IMR-90 (cell line): ENCODE measurements around the gene SLC38A1. TPM values are rescaled to one million over a fixed set of nuclear protein-coding genes. Genes with fewer than 3 reads are reported as not detected.
"Not testable (repeated sequence)": the region's sequence is repeated elsewhere in the genome, so short reads cannot be mapped to it uniquely, and the experiment has no call there.

Source experiments
- ATAC-seq: fragments of 200-7000 bp; cut with Tn5 transposase; 2 replicates; pipeline ENCODE4 v1.9.1; 2020; ENCODE audit warnings: low read depth, mild to moderate bottlenecking, moderate library complexity
- BruUV-seq: library from RNA; stranded (reverse); fragments of 400-500 nt; replicated peaks from 2 replicates; lab custom pipeline; 2021; lab: Mats Ljungman, UMichigan
- CTCF ChIA-PET: fragments of 300-600 bp; formaldehyde crosslinking; extraction: SDS; loops from one replicate; lab custom pipeline; 2021; ENCODE audit warnings: antibody characterized with exemption; lab: Yijun Ruan, JAX
- POLR2A ChIA-PET: fragments of 300-600 bp; sonication (Branson Sonifier 250); formaldehyde crosslinking; loops from one replicate; lab custom pipeline; 2022; ENCODE audit warnings: antibody characterized with exemption; ENCODE audit not compliant: unreplicated experiment; lab: Charles Lee
- DNase-seq: peaks from one replicate; pipeline ENCODE4 v3.0.0; 2013
- H2AFZ ChIP-seq: replicated peaks from 2 replicates; pipeline ENCODE3; 2013; ENCODE audit warnings: low read length, mild to moderate bottlenecking; ENCODE audit not compliant: poor library complexity
- H2AK5ac ChIP-seq: 2 replicates; pipeline ENCODE4 v1.6.1; 2013; ENCODE audit warnings: low read depth, low read length, inconsistent platforms
- H2AK9ac ChIP-seq: replicated peaks from 2 replicates; pipeline ENCODE3; 2013; ENCODE audit warnings: mild to moderate bottlenecking, low read depth, low read length, moderate library complexity; ENCODE audit not compliant: poor library complexity
- H2BK120ac ChIP-seq: 2 replicates; pipeline ENCODE4 v1.6.1; 2013; ENCODE audit warnings: low read depth, low read length, inconsistent platforms
- H2BK15ac ChIP-seq: 3 replicates; pipeline ENCODE4 v1.6.1; 2013; ENCODE audit warnings: low read depth, low read length, inconsistent platforms
- H2BK20ac ChIP-seq: 2 replicates; pipeline ENCODE4 v1.6.1; 2013; ENCODE audit warnings: low read depth, mild to moderate bottlenecking, inconsistent platforms, low read length, moderate library complexity
- H2BK5ac ChIP-seq: 2 replicates; pipeline ENCODE4 v1.6.1; 2013; ENCODE audit warnings: mild to moderate bottlenecking, low read depth, low read length, inconsistent platforms; ENCODE audit not compliant: poor library complexity, severe bottlenecking
- H3K14ac ChIP-seq: replicated peaks from 2 replicates; pipeline ENCODE4 v1.6.1; 2013; ENCODE audit warnings: low read depth, low read length, inconsistent platforms
- H3K18ac ChIP-seq: 2 replicates; pipeline ENCODE4 v1.6.1; 2013; ENCODE audit warnings: low read depth, low read length, control low read depth
- H3K23ac ChIP-seq: 2 replicates; pipeline ENCODE4 v1.6.1; 2013; ENCODE audit warnings: low read depth, low read length, inconsistent platforms
- H3K27ac ChIP-seq: 2 replicates; pipeline ENCODE4 v1.5.1; 2013; ENCODE audit warnings: mild to moderate bottlenecking, control low read depth, low read length; ENCODE audit not compliant: insufficient read depth
- H3K27me3 ChIP-seq: 2 replicates; pipeline ENCODE4 v1.6.1; 2013; ENCODE audit warnings: low read length; ENCODE audit not compliant: control insufficient read depth, insufficient read depth
- H3K36me3 ChIP-seq: 2 replicates; pipeline ENCODE4 v1.6.1; 2013; ENCODE audit warnings: low read length, mixed read lengths; ENCODE audit not compliant: control insufficient read depth, insufficient read depth
- H3K4ac ChIP-seq: 2 replicates; pipeline ENCODE4 v1.6.1; 2013; ENCODE audit warnings: low read depth, low read length, inconsistent platforms
- H3K4me1 ChIP-seq: 2 replicates; pipeline ENCODE4 v1.6.1; 2013; ENCODE audit warnings: low read length, mixed read lengths; ENCODE audit not compliant: control insufficient read depth, insufficient read depth
- H3K4me2 ChIP-seq: 2 replicates; pipeline ENCODE4 v1.6.1; 2013; ENCODE audit warnings: low read depth, mild to moderate bottlenecking, control low read depth, low read length, moderate library complexity
- H3K4me3 ChIP-seq: 2 replicates; pipeline ENCODE4 v1.5.1; 2013; ENCODE audit warnings: low read depth, mild to moderate bottlenecking, control low read depth, low read length, moderate library complexity; ENCODE audit not compliant: insufficient read depth
- H3K56ac ChIP-seq: 2 replicates; pipeline ENCODE4 v1.6.1; 2013; ENCODE audit warnings: low read length, inconsistent platforms; ENCODE audit not compliant: insufficient read depth; ENCODE audit errors: extremely low read depth
- H3K79me1 ChIP-seq, 2 experiments: 2 replicates each; pipeline ENCODE4 v1.6.1; 2013; ENCODE audit warnings: low read length in 2 of 2, inconsistent platforms in 1 of 2, low read depth in 1 of 2
- H3K9ac ChIP-seq: 2 replicates; pipeline ENCODE4 v1.6.1; 2013; ENCODE audit warnings: low read depth, low read length, control low read depth
- H3K9me1 ChIP-seq: 2 replicates; pipeline ENCODE4 v1.6.1; 2013; ENCODE audit warnings: low read length, inconsistent platforms; ENCODE audit not compliant: insufficient read depth
- H3K9me3 ChIP-seq: 2 replicates; pipeline ENCODE4 v1.6.1; 2013; ENCODE audit warnings: low read length; ENCODE audit not compliant: control insufficient read depth, insufficient read depth
- H4K20me1 ChIP-seq: 2 replicates; pipeline ENCODE4 v1.6.1; 2013; ENCODE audit warnings: low read length, inconsistent platforms; ENCODE audit not compliant: insufficient read depth
- H4K5ac ChIP-seq: 2 replicates; pipeline ENCODE4 v1.6.1; 2013; ENCODE audit warnings: mild to moderate bottlenecking, low read depth, low read length, control low read depth
- H4K8ac ChIP-seq, 2 experiments: 2 replicates each; pipeline ENCODE4 v1.6.1; 2013; ENCODE audit warnings: low read depth in 2 of 2, low read length in 2 of 2, control low read depth in 1 of 2, inconsistent platforms in 1 of 2
- H4K91ac ChIP-seq: 2 replicates; pipeline ENCODE4 v1.6.1; 2013; ENCODE audit warnings: low read depth, low read length, inconsistent platforms; ENCODE audit not compliant: insufficient read depth
- WGBS, 2 experiments: methylation state at CpG; one replicate each; pipeline versions ENCODE4 v1.1.5 to v1.1.7; 2013; ENCODE audit warnings: missing lambda C conversion rate in 2 of 2; ENCODE audit not compliant: insufficient read length in 1 of 2; ENCODE audit errors: extremely low coverage in 2 of 2; 5-methylcytosine and 5-hydroxymethylcytosine counted together
- dilution Hi-C: fragments of 300-500 bp; cut with HindIII; formaldehyde crosslinking; loops from one replicate; pipeline ENCODE4 v1.14.3; 2018; ENCODE audit warnings: low sequenced_read_pairs; ENCODE audit not compliant: unreplicated experiment
- in situ Hi-C: fragments of 300-500 bp; cut with MboI; formaldehyde crosslinking; loops from 3 replicates; pipeline ENCODE4 v1.14.3; 2019; ENCODE audit warnings: low sequenced_read_pairs, inconsistent platforms, mixed read lengths
- intact Hi-C: fragments of 100-400 bp; cut with micrococcal nuclease; formaldehyde crosslinking; loops from 2 replicates; pipeline ENCODE4 v1.10.0; 2022
- polyA plus RNA-seq, 3 experiments: library from polyadenylated mRNA; depleted of rRNA; stranded (reverse); fragments of >200 nt; gene quantifications; 2 replicates each; pipeline ENCODE4 v1.2.3, GENCODE V29; 2012; ENCODE audit warnings: low replicate concordance in 1 of 3
- total RNA-seq: library from RNA; depleted of rRNA; stranded (reverse); fragments of >200 nt; gene quantifications from 2 replicates; pipeline ENCODE4 v1.2.3, GENCODE V29; 2012

The SLC38A1 gene
- total and polyA plus RNA-seq, 2 of the 4 experiments (the other 2 are of a cell fraction) = 22.8 to 61.5 TPM

- H3K56ac ChIP-seq, H4K20me1 ChIP-seq, H3K4ac ChIP-seq, BruUV-seq, ATAC-seq, H3K23ac ChIP-seq, H2BK120ac ChIP-seq, H3K14ac ChIP-seq, CTCF ChIA-PET, H3K4me2 ChIP-seq, H2AK9ac ChIP-seq, H3K4me1 ChIP-seq, H3K79me1 ChIP-seq, H3K27me3 ChIP-seq, H3K9ac ChIP-seq, dilution Hi-C loops, intact Hi-C loops, H2AFZ ChIP-seq, H3K9me3 ChIP-seq, H3K27ac ChIP-seq, H2BK5ac ChIP-seq, POLR2A ChIA-PET, H4K8ac ChIP-seq, DNase-seq, H3K36me3 ChIP-seq, H2BK20ac ChIP-seq, in situ Hi-C loops, H2AK5ac ChIP-seq, H4K5ac ChIP-seq, H4K91ac ChIP-seq, H3K4me3 ChIP-seq, H3K18ac ChIP-seq, H2BK15ac ChIP-seq, H3K9me1 ChIP-seq: not testable (repeated sequence)
- no CpG with 5 or more reads among the region's 3 CpGs for WGBS, 2 experiments
These were observed 23.1 kb upstream of the SLC38A1 start for GRCh38 chr12:46291953-46292352.

- H3K56ac ChIP-seq, H2BK15ac ChIP-seq, H3K14ac ChIP-seq, H3K79me1 ChIP-seq, in situ Hi-C loops, H3K4me3 ChIP-seq, H3K27me3 ChIP-seq, BruUV-seq, H2AFZ ChIP-seq, H2AK5ac ChIP-seq, DNase-seq, H3K4me2 ChIP-seq, H3K9ac ChIP-seq, H3K9me1 ChIP-seq, H4K91ac ChIP-seq, POLR2A ChIA-PET, dilution Hi-C loops, H2BK5ac ChIP-seq, H2AK9ac ChIP-seq, ATAC-seq, H4K8ac ChIP-seq, H4K20me1 ChIP-seq, H2BK20ac ChIP-seq, H3K27ac ChIP-seq, H3K36me3 ChIP-seq, H3K4ac ChIP-seq, CTCF ChIA-PET, H4K5ac ChIP-seq, intact Hi-C loops, H3K18ac ChIP-seq, H2BK120ac ChIP-seq, H3K4me1 ChIP-seq, H3K23ac ChIP-seq: not testable (repeated sequence)
- no CpG with 5 or more reads among the region's 2 CpGs for WGBS, 2 experiments
- peaks cover 24% of the 10 kb centered on the region for H3K9me3 ChIP-seq
These were observed 16.3 kb upstream of the SLC38A1 start for GRCh38 chr12:46285177-46285576.
